ENCODE results near the gene LHX3.

DNA sequence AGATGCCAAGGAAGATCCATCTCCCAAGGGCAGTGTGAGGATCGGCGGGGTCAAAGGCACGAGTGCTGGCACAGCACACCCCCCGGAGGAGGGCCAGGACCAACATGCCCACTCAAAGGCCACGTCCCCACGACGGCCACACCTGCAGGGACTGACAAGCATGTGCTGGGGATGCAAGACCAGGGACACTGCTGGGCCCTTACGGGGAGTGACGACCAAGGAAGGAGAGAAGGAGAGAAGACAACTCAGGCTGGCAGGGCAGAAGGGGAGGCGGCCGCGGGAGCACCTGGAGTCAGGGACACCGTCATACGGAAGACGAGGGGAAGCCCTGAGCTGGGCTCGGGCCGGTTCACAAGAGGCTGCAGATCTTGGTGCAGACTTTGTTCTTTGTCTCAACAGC, 30.2 kb upstream of the LHX3 start:
- TF ChIP-seq, protein P1, sequence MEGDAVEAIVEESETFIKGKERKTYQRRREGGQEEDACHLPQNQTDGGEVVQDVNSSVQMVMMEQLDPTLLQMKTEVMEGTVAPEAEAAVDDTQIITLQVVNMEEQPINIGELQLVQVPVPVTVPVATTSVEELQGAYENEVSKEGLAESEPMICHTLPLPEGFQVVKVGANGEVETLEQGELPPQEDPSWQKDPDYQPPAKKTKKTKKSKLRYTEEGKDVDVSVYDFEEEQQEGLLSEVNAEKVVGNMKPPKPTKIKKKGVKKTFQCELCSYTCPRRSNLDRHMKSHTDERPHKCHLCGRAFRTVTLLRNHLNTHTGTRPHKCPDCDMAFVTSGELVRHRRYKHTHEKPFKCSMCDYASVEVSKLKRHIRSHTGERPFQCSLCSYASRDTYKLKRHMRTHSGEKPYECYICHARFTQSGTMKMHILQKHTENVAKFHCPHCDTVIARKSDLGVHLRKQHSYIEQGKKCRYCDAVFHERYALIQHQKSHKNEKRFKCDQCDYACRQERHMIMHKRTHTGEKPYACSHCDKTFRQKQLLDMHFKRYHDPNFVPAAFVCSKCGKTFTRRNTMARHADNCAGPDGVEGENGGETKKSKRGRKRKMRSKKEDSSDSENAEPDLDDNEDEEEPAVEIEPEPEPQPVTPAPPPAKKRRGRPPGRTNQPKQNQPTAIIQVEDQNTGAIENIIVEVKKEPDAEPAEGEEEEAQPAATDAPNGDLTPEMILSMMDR (IDR thresholded peaks at IDR 0.05; ENCODE audit: low read depth, low read length): no peak
- TF ChIP-seq POLR2A (IDR thresholded peaks at IDR 0.05; ENCODE audit: extremely low read depth, insufficient read length) (no peak), MYC (IDR thresholded peaks at IDR 0.05; ENCODE audit: low read depth, low read length) (no peak)
- TF ChIP-seq, protein P2, sequence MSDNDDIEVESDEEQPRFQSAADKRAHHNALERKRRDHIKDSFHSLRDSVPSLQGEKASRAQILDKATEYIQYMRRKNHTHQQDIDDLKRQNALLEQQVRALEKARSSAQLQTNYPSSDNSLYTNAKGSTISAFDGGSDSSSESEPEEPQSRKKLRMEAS (IDR thresholded peaks at IDR 0.05; ENCODE audit: low read depth, low read length): no peak

Measured in NB4 (cell line).